Stimulated activated naive CD8-positive, alpha-beta T cell treated with anti-CD3 and anti-CD28 coated beads, Interleukin-15, Interleukin-2, amounts not matched to agents 100 ng/mL and 50 ng/mL, for 24 hours (primary cell): ENCODE results near the gene SERPINA4.

Source experiments
- H3K27ac Mint-ChIP-seq: one replicate; pipeline ENCODE4 v1.8.0; 2021; ENCODE audit warnings: mild to moderate bottlenecking, mixed read lengths
- H3K27me3 Mint-ChIP-seq: one replicate; pipeline ENCODE4 v1.8.0; 2021; ENCODE audit warnings: mixed read lengths
- H3K36me3 Mint-ChIP-seq: one replicate; pipeline ENCODE4 v1.8.0; 2021; ENCODE audit warnings: low read depth, mixed read lengths
- H3K4me1 Mint-ChIP-seq: one replicate; pipeline ENCODE4 v1.8.0; 2021; ENCODE audit warnings: low read depth, mixed read lengths
- H3K4me3 Mint-ChIP-seq: one replicate; pipeline ENCODE4 v1.8.0; 2021; ENCODE audit warnings: mild to moderate bottlenecking, mixed read lengths
- H3K9me3 Mint-ChIP-seq: one replicate; pipeline ENCODE4 v1.8.0; 2021; ENCODE audit warnings: mixed read lengths

SERPINA4 gene

DNA sequence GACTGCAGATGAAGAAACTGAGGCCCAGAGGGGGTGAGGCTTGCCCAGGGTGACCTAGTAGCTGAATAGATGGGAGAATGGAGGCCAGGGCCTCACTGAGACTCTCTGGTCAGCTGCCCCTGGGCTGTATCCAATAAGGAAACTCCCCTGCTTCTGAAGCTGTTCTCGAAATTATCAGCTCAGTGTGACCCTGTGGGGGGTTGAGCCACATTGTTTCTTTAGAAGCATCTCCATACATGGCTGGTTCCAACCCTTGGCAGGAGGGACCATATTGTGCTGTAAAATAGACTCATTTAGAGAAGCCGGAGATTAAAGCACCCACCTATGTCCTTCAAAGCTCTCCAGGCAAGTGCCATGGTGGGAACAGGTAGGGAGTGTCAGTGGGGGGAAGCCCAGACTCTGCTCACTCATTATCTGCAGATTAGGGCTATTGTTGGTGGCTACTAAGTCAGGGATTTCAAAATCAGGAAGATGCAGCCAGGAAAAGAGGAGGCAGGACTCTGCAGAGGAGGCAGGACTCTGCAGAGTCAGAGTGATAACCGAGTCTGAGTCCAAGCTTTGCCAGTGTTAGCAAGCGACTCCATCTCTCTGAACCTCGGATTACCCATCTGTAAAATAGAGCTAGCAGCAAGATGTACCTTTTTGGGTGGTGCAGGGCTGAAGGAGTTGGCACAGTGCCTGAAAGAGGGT lies 23.5 kb downstream of the SERPINA4 start:
- Mint-ChIP-seq H3K27ac (no peak overlapping the region), H3K4me1 (no peaks in the 10 kb centered on the region), H3K9me3 (no peaks in the 10 kb centered on the region), H3K36me3 (no peaks in the 10 kb centered on the region), H3K4me3 (no peak overlapping the region), H3K27me3 (peaks cover 5% of the 10 kb centered on the region)

DNA sequence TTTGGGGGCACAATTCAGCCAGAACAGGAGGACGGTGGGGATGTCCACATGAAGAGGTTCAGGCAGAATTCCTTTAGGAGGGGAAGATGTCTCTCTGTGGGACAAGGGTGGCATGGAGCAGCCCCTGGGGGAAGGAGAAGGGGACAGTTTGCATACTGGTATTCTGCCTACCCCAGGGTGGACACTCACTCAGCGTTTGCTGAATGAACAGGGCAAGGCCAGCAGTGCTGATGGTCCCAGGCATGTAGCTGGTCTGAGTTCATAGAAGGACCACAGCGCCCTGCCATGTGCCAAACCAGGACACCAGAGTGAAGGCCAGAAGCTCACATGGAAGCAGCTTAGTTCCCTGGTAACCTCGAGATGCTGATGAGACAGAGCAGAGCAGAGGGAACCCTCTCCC lies 25.4 kb downstream of the SERPINA4 start:
- Mint-ChIP-seq H3K27me3 (no peaks in the 10 kb centered on the region), H3K4me3 (no peak overlapping the region), H3K4me1 (no peaks in the 10 kb centered on the region), H3K9me3 (no peaks in the 10 kb centered on the region), H3K27ac (no peak overlapping the region), H3K36me3 (no peaks in the 10 kb centered on the region)

DNA sequence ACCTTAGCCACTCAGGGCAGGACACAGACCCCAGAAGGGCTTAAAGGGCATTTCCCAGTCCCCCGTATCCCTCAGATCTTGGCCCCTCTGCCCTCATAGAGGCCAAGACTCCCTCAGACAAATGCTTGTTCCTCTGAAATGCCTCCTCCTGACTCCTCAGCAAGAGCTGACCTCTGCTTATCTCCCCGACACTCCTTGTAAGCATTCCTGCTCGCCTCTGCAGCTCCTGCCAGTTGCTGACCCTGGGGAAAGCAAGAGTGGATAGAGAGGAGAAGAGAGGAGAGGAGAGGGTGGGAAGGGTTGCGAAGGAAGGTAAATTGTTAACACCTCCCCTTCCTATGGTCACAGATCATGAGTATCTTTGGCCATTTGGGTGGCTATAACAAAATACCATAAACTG lies 27.1 kb downstream of the SERPINA4 start:
- H3K4me1 Mint-ChIP-seq = no peaks in the 10 kb centered on the region
- H3K36me3 Mint-ChIP-seq = no peaks in the 10 kb centered on the region

DNA sequence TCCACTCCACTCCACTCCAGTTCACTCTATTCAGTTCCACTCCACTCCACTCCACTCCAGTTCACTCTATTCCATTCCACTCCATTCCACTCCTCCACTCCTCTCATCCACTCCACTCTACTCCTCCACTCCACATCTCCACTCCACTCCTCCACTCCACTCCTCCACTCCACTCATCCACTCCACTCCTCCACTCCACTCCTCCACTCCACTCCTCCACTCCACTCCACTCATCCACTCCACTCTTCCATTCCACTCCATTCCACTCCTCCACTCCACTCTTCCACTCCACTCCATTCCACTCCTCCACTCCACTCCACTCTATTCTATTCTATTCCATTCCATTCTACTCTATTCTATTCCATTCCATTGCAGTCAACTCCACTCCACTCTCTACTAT lies 29.8 kb downstream of the SERPINA4 start:
- H3K4me3 Mint-ChIP-seq = no peak overlapping the region
- H3K36me3 Mint-ChIP-seq = no peaks in the 10 kb centered on the region
- H3K4me1 Mint-ChIP-seq = no peaks in the 10 kb centered on the region
- H3K27me3 Mint-ChIP-seq = no peaks in the 10 kb centered on the region
- H3K9me3 Mint-ChIP-seq = no peaks in the 10 kb centered on the region
- H3K27ac Mint-ChIP-seq = no peak overlapping the region

More for the DNA sequence above, 27.1 kb downstream of the SERPINA4 start:
- no peaks in the 10 kb centered on the region for H3K27me3 Mint-ChIP-seq
- no peak overlapping the region for H3K27ac Mint-ChIP-seq
- no peaks in the 10 kb centered on the region for H3K9me3 Mint-ChIP-seq
- no peak overlapping the region for H3K4me3 Mint-ChIP-seq

DNA sequence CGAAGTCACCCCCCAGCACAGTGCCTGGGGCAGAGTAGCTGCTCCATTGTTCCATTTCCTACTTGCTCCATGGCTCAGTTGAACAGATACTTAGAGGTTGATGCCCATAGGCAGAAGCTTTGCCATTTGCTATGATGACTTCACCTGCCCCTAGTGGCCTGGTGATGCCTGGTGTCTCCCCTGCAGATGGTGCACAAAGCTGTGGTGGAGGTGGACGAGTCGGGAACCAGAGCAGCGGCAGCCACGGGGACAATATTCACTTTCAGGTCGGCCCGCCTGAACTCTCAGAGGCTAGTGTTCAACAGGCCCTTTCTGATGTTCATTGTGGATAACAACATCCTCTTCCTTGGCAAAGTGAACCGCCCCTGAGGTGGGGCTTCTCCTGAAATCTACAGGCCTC lies 30.6 kb downstream of the SERPINA4 start:
- Mint-ChIP-seq H3K27ac (no peak overlapping the region), H3K36me3 (no peaks in the 10 kb centered on the region), H3K4me3 (no peak overlapping the region), H3K9me3 (no peaks in the 10 kb centered on the region), H3K27me3 (no peaks in the 10 kb centered on the region), H3K4me1 (no peaks in the 10 kb centered on the region)

DNA sequence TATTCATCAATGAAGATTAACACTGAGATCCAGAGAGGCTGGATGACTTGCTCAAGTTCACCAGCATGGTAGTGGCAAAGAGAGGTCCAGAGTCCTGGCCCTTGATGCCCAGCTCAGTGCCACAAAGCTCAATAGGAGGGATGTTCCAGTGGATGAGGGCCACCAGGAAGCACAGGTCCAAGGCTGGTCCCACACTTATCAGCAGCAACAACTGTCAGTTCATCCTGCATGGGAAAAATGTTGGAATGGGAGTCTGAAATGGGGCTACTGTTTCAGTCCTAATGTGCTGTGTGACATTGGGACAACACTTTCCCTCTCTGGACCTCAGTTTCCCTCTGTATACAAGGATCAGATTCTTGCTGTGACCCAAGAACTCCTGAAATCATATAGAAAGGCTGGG lies 31.2 kb downstream of the SERPINA4 start:
- H3K4me3 Mint-ChIP-seq = no peak overlapping the region
- no peaks in the 10 kb centered on the region for H3K27me3 Mint-ChIP-seq
- no peak overlapping the region for H3K27ac Mint-ChIP-seq
- no peaks in the 10 kb centered on the region for H3K9me3 Mint-ChIP-seq
- no peaks in the 10 kb centered on the region for H3K36me3 Mint-ChIP-seq
- no peaks in the 10 kb centered on the region for H3K4me1 Mint-ChIP-seq

DNA sequence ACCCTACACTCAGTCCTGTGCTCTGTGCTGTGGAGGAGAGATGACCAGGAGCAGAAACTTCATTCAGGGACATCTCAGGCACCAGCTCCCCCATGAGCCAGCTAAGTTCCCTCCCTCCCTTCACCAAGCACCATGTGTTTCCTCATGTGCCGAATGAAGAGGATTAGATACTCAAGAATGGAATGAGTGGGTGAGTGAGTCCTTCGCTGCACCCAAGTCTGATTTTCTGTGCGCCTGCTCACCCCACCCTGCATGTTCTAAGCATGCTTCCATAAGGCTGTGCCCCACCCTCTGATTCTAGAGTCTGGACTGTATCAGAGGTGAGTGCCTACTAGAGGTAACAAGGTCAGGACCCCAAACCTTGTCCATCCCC lies 32.1 kb downstream of the SERPINA4 start:
- no peak overlapping the region for H3K4me3 Mint-ChIP-seq
- no peaks in the 10 kb centered on the region for H3K27me3 Mint-ChIP-seq
- H3K27ac Mint-ChIP-seq = no peak overlapping the region
- no peaks in the 10 kb centered on the region for H3K4me1 Mint-ChIP-seq
- H3K36me3 Mint-ChIP-seq = no peaks in the 10 kb centered on the region
- H3K9me3 Mint-ChIP-seq = no peaks in the 10 kb centered on the region

DNA sequence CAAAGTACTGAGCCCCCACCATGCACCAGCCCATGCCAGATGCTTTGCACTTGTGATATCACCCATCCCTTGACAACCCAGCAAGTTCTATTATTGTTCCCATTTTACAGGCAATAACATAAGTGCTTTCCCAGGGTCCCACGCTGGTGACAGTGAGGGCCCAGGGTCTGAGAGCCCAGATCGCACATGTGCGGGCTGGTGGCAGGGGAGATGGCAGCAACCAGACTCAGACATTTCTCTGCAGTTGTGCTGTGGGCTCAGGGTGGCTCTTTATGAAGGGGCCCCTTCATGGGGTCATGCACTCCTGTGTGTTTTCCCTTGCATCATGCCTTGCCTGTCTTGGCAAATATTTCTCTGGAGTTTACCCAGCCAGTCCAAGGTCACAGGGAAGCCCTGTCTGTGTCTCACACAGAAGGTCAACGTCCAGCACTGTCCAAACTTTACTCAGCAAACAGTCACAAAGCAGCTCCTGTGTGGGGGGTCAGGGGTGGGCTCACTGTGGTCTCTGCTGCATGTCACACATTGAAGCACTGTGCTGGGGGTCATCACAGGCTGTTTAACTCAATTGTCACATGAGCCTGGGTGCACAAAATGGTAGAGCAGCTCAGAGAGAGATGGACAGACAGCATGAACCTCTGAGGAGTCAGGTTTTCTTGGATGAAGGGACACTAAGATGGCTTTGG lies 32.6 kb downstream of the SERPINA4 start:
- Mint-ChIP-seq H3K9me3 (no peaks in the 10 kb centered on the region), H3K4me3 (no peak overlapping the region), H3K36me3 (no peaks in the 10 kb centered on the region), H3K27ac (no peak overlapping the region), H3K4me1 (no peaks in the 10 kb centered on the region), H3K27me3 (no peaks in the 10 kb centered on the region)

DNA sequence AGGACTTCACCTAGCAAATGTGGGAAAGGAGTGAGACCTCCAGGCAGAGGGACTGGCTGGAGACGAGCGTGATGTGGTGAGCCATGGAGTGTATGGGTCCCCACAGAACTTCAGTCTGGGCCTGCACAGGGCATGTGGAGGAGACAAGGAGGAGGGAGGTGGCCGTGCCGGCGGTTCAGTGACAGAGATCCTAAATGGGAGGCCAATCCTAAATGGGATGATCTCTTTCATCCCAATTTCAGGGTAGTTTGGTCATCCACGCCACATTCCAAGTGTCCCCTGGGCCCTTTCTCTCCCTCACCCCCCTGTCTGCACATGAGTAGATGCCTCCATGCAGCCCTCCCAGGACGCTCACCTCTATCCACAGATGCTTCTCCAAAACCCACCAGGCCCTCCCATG lies 33.2 kb downstream of the SERPINA4 start:
- Mint-ChIP-seq H3K4me3 (no peak overlapping the region), H3K27ac (no peak overlapping the region), H3K4me1 (no peaks in the 10 kb centered on the region), H3K36me3 (no peaks in the 10 kb centered on the region), H3K9me3 (no peaks in the 10 kb centered on the region), H3K27me3 (no peaks in the 10 kb centered on the region)

DNA sequence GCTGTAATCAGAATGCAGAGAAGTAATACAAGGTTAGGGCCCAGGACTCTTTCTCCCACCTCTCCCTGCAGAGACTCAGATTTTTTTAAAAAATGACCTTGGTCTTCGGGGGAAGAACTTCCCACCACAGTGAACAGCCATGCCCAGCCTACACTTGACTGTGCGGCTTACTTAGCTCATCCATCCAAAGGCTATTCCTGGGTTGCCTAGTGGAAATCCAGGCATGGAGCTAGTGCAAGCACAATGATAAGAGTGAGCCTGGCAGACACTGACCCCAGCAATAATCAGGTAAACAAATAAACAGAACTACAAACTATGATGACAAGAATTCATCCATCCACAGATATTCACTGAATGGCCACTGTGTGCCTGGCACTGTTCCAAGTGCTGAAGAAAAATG lies 34.7 kb downstream of the SERPINA4 start:
- Mint-ChIP-seq H3K9me3 (no peaks in the 10 kb centered on the region), H3K4me3 (no peak overlapping the region), H3K27me3 (no peaks in the 10 kb centered on the region), H3K4me1 (no peaks in the 10 kb centered on the region), H3K27ac (no peak overlapping the region), H3K36me3 (no peaks in the 10 kb centered on the region)

DNA sequence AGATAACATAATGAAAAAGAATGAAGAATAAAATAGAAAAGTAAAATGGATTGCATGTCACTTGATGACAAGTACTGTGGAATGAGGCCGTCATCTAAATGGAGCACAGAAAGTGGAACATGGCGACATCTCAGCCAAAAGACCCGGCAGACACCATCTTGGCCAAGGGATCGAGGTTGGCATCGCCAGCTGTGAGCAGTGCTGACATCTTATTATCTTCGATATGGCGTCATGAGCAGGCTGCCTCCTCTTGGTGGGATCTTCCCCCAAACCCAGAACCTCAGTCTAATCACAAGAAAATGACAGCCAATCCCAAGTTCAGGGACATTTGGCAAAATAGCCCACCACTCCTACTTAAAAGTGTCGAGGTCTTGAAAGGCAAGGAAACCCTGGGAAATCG lies 35.1 kb downstream of the SERPINA4 start:
- no peaks in the 10 kb centered on the region for H3K36me3 Mint-ChIP-seq
- no peaks in the 10 kb centered on the region for H3K9me3 Mint-ChIP-seq
- H3K4me3 Mint-ChIP-seq = no peak overlapping the region
- no peak overlapping the region for H3K27ac Mint-ChIP-seq
- no peaks in the 10 kb centered on the region for H3K27me3 Mint-ChIP-seq
- no peaks in the 10 kb centered on the region for H3K4me1 Mint-ChIP-seq

DNA sequence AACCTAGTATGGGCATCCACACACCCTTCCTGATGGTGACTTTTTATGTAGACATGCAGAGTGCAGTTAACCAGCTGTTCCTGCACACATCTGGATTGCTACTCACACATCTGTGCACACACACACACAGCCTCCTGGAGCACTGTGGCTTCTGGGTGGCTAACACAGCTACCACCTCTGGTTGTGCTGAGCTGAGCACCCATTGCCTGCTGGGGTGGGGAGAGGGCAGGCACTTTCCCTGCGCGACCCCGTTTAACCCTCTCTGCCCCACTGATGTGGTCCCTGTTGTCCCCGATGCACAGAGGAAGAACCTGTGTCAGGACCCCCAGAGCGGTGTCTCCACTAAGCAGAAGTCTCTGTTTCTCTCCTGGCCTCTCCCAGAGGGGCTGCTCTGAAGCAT lies 36.5 kb downstream of the SERPINA4 start:
- Mint-ChIP-seq H3K9me3 (no peaks in the 10 kb centered on the region), H3K4me3 (no peak overlapping the region), H3K27ac (no peak overlapping the region), H3K4me1 (no peaks in the 10 kb centered on the region), H3K27me3 (no peaks in the 10 kb centered on the region), H3K36me3 (no peaks in the 10 kb centered on the region)

DNA sequence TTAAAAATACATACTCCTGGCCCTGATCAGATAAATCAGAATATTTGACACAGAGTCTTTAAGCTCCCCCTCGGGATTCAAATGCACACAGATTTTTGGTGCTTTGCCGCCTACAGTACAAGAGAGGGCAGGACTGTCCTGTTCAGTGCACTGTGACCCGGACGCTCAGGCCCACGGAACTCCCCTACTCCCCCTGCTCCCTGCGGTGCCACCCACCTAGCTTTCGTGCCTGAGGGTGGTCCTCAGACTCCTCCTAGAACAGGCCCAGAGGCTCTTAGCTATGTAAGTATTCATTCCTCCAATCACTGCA lies 37.2 kb downstream of the SERPINA4 start:
- H3K36me3 Mint-ChIP-seq = no peaks in the 10 kb centered on the region
- H3K9me3 Mint-ChIP-seq = no peaks in the 10 kb centered on the region
- H3K27ac Mint-ChIP-seq = no peak overlapping the region
- no peaks in the 10 kb centered on the region for H3K4me1 Mint-ChIP-seq
- H3K4me3 Mint-ChIP-seq = no peak overlapping the region
- H3K27me3 Mint-ChIP-seq = no peaks in the 10 kb centered on the region

DNA sequence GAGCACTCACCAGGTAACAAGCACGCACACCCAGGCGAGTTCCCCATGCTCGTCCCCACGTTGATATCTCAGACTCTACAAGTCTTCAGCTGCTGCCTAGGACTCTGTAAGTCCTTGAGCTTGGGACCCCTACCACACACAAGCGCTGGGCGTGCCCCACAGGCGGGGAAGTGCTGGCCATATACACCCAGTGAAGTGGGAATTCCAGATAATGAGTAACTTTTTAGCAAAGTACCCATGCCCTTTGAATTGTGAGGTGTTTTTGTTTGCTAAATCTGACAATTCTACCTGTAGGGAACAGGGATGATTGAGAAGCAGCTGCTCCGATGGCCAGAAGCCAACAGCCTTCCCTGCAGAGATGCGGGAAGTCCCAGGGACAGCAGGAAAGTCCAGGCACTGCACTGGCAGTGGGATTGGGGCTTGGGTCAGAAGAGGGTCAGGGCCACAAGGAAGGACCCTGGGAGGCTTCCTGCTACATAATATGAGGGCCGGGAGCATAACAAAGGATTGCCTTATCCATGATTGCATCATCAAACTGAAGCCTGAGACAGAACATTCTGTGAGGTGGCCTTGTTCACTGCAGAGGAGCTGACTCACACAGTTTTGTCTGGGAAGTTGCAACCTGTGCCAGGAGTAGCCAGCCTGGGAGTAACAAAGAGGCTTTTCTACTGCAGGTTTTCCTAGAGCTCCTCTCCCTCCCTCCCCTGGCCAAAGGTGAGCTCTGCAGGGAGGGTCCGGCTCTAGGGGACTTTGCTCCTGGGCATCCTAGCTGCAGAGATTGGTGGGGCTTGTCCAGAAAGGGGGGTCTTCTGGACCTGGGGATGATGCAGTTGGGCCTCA lies 37.8 kb downstream of the SERPINA4 start:
- Mint-ChIP-seq H3K27me3 (no peaks in the 10 kb centered on the region), H3K9me3 (no peaks in the 10 kb centered on the region), H3K27ac (no peak overlapping the region), H3K4me3 (no peak overlapping the region), H3K36me3 (no peaks in the 10 kb centered on the region), H3K4me1 (no peaks in the 10 kb centered on the region)

DNA sequence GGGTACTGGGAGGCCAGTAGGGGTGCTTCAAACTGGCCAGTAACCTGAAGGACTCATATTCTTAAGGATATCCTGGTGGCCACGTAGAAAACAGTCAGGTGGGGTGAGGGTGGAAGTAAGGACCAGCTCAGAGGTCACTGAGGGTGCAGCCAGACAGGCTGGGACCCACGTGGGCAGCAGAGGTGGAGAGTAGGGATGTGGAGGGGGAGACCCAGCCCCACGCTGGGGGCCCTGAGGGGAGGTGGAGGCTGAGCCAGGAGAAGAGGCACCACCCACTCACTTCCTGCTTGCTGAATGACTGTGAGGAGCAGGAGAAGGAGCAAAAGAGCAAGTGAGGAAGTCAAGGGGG lies 38.4 kb downstream of the SERPINA4 start:
- no peaks in the 10 kb centered on the region for H3K4me1 Mint-ChIP-seq
- H3K4me3 Mint-ChIP-seq = no peak overlapping the region
- H3K27ac Mint-ChIP-seq = no peak overlapping the region
- H3K9me3 Mint-ChIP-seq = no peaks in the 10 kb centered on the region
- H3K36me3 Mint-ChIP-seq = no peaks in the 10 kb centered on the region
- H3K27me3 Mint-ChIP-seq = no peaks in the 10 kb centered on the region
